AG08395 (cell line): ENCODE results near the gene CD96.

ENCODE experiments used
- DNase-seq: peaks from one replicate; pipeline ENCODE4 v3.0.0; 2012; ENCODE audit warnings: mixed read lengths, low spot score

CD96 gene

DNA sequence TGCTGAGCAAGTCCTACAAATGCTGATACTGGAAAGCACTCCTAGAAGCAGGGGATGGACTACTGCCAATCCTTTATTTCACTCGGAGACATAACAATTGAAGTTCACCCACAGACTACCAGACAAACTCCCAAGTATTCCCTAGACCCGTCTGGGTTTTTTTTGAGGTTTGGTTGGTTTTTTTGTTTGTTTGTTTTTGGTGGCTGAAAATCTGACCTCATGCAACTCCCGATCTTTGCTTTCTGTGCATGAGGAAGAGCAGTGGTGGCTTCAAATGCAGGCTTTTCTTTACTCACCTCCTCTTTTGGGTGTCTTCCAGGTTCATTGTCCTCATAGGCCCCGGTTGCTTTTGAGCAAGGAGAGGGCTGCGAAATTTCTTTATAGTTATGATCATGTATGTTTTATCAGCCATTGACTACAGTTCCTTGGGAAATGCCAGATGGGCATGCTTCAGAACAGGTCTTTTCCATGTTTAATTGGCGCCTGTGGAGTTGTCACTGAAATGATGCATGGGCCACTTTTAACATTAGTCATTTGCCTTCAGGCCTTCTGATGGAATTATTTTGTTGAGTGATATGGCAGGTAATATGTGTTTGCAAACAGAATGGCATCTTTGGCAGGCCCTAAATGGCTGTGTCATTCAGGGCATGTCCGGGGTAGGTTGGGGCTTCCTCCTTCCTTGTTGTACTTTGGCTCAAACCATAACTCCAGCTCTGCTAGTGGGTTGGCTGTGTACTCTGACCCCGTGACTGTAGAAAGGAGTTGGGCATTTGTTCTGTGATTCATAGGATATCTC lies 134.4 kb downstream of the CD96 start:
- no peak for DNase-seq

DNA sequence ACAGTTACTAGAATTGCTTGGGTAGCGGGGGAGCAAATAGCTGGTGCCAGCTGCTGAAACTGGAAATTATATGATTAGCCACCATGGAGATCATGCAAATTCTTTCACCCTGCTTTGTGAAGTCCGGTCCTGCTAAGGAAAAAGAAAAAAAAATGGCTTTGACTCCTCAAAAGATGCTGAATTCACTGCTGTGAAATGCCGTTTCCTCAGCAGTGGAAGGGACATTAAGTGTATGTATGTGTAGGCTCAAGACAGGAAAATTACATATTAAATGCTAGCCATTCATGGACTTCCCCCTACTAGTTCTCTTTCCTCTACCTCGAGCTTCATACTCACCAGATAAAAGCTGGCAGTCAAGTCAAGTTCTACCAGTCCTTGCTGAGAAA lies 135.0 kb downstream of the CD96 start:
- no peak for DNase-seq

GRCh38 chr3:111681661-111682426 lies 139.8 kb downstream of the CD96 start:
- no peak for DNase-seq

- DNase-seq: no peak
These were observed 142.6 kb downstream of the CD96 start for GRCh38 chr3:111684640-111685039.

DNA sequence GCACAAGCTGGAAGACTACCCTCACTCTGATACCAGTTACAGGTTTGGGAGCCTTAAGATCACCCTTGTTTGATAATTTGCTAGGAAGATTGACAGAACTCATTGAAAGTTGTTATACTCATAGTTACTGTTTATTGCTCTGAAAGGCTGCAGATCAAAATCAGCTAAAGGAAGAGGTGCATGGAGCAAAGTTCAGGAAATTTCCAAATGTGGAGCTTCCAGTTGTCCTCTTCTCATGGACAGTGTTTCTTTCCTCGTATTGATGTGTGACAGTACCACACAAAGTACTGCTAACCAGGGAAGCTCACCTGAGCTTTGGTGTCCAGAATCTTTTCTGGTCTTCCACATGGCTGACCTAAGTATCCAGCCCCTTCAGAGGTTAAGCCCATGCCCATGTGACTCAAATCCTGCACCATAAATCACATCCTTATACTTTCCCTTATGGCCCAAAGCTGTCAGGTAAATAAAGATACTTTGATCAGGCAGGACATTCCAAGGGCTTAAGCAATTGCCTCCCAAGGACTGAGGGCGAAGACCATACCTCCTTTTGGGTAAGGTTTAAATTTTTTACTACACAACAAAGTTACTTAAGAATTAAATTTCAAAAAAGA lies 146.3 kb downstream of the CD96 start:
- DNase-seq: no peak

GRCh38 chr3:111690242-111690641 lies 148.2 kb downstream of the CD96 start:
- peak; percentile 61 for DNase-seq

DNA sequence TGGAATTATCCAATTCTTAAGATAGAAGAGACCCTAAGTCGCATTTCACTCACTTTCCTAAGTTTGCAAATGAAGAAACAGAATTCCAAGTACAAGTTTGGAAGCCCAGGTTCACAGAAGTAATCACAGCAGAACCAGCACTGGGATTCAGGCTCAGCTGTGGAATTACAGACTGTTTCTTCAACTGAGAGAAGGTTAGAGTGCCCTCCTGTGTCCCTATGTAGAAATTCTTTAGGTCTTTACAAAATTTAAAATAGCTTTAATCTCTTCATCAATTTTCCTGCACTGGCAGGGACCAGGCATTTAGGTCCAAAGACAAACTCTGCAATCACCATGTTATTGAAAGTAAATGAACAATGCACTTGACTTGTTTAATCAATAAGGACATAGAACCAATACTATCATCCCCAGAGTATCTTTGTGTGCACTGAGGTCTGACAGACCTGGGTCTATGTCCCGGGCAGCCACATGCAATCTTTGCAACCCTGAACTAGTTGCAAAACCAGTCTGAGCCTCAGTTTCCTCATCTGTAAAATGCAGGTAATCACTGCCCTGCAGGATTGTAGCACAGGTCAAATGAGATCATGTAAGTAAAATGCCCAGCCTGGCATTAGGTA lies 149.4 kb downstream of the CD96 start:
- DNase-seq: peak; percentile 68

GRCh38 chr3:111692593-111693552 lies 150.9 kb downstream of the CD96 start:
- DNase-seq: no peak

- DNase-seq: no peak
These were observed 152.5 kb downstream of the CD96 start for GRCh38 chr3:111694471-111694870.

GRCh38 chr3:111695636-111696117 lies 153.7 kb downstream of the CD96 start:
- peak; percentile 69 for DNase-seq

- no peak for DNase-seq
These were observed 158.1 kb downstream of the CD96 start for GRCh38 chr3:111700054-111700453.

- DNase-seq: no peak
These were observed 159.4 kb downstream of the CD96 start for GRCh38 chr3:111701292-111701906.
